Neural cell (in vitro differentiated cells): ENCODE results near the gene KRR1. TPM values are rescaled to one million over a fixed set of nuclear protein-coding genes. Genes with fewer than 3 reads are reported as not detected.

ENCODE experiments used
- H2AFZ ChIP-seq: fragments of 200-600, 300-800 bp; sonication (generic), shearing (Covaris generic); 2 replicates; pipeline ENCODE4 v1.6.0; 2014; ENCODE audit warnings: low read depth, mild to moderate bottlenecking, antibody characterized with exemption, low read length, moderate library complexity
- H3F3A ChIP-seq: fragments of 200-600 bp; shearing (Covaris generic); 2 replicates; pipeline ENCODE4 v1.6.1; 2016; ENCODE audit warnings: mild to moderate bottlenecking, moderate library complexity, mixed read lengths, antibody characterized with exemption, low read length; ENCODE audit not compliant: insufficient read depth, poor library complexity, severe bottlenecking
- H3K27ac ChIP-seq: fragments of 200-600, 300-800 bp; sonication (generic), shearing (Covaris generic); 2 replicates; pipeline ENCODE4 v1.5.1; 2014; ENCODE audit warnings: mild to moderate bottlenecking, low read length, moderate library complexity
- H3K27me3 ChIP-seq: fragments of 300-800, 200-600 bp; sonication (generic), shearing (Covaris generic); 2 replicates; pipeline ENCODE4 v1.6.0; 2014; ENCODE audit warnings: mild to moderate bottlenecking, low read depth, low read length, moderate library complexity; ENCODE audit not compliant: insufficient read depth
- H3K36me3 ChIP-seq: fragments of 300-800, 200-600 bp; sonication (generic), shearing (Covaris generic); 2 replicates; pipeline ENCODE4 v1.5.1; 2014; ENCODE audit warnings: mild to moderate bottlenecking, antibody characterized with exemption, low read length, moderate library complexity; ENCODE audit not compliant: insufficient read depth
- H3K4me2 ChIP-seq: fragments of 300-800, 200-600 bp; sonication (generic), shearing (Covaris generic); 2 replicates; pipeline ENCODE4 v1.6.0; 2014; ENCODE audit warnings: mild to moderate bottlenecking, low read length
- H3K4me3 ChIP-seq: fragments of 300-800, 200-600 bp; sonication (generic), shearing (Covaris generic); 2 replicates; pipeline ENCODE4 v1.5.1; 2014; ENCODE audit warnings: mild to moderate bottlenecking, low read length, moderate library complexity
- H3K79me2 ChIP-seq: fragments of 200-600 bp; shearing (Covaris generic); replicated peaks from 2 replicates; pipeline ENCODE4 v1.6.0; 2014; ENCODE audit warnings: mild to moderate bottlenecking, low read length, moderate library complexity; ENCODE audit not compliant: insufficient read depth
- H3K9ac ChIP-seq: fragments of 300-800, 200-600 bp; sonication (generic), shearing (Covaris generic); 2 replicates; pipeline ENCODE4 v1.6.1; 2016; ENCODE audit warnings: mild to moderate bottlenecking, low read length, mixed read lengths
- H3K9me2 ChIP-seq: fragments of 200-600 bp; shearing (Covaris generic); 2 replicates; pipeline ENCODE4 v1.6.1; 2016; ENCODE audit warnings: mild to moderate bottlenecking, low read length, mixed read lengths; ENCODE audit not compliant: insufficient read depth
- H3K9me3 ChIP-seq: fragments of 200-600, 300-800 bp; sonication (generic), shearing (Covaris generic); 2 replicates; pipeline ENCODE4 v1.6.1; 2016; ENCODE audit warnings: mild to moderate bottlenecking, mixed run types, low read length, moderate library complexity, mixed read lengths
- H4K20me1 ChIP-seq: fragments of 200-600 bp; shearing (Covaris generic); 2 replicates; pipeline ENCODE4 v1.6.1; 2016; ENCODE audit warnings: mild to moderate bottlenecking, mixed run types; ENCODE audit not compliant: insufficient read depth
- CTCF ChIP-seq: fragments of 450-650 bp; IDR thresholded peaks from 2 replicates; pipeline ENCODE4 v1.5.1; 2014; ENCODE audit warnings: antibody characterized with exemption, mild to moderate bottlenecking, moderate library complexity; ENCODE audit not compliant: poor library complexity, severe bottlenecking
- EP300 ChIP-seq: fragments of 450-650 bp; conservative IDR thresholded peaks from 2 replicates; pipeline ENCODE4 v1.6.1; 2014; ENCODE audit warnings: antibody characterized with exemption, mild to moderate bottlenecking, moderate library complexity; ENCODE audit not compliant: poor library complexity, severe bottlenecking
- EZH2 ChIP-seq: fragments of 200-600, 300-800 bp; shearing (Covaris generic), sonication (generic); IDR thresholded peaks from 2 replicates; pipeline ENCODE4 v1.6.1; 2014; ENCODE audit warnings: antibody characterized with exemption, low read length, borderline replicate concordance, mild to moderate bottlenecking; ENCODE audit not compliant: insufficient read depth, poor library complexity, severe bottlenecking
- MXI1 ChIP-seq: fragments of 450-650 bp; conservative IDR thresholded peaks from 2 replicates; pipeline ENCODE4 v1.6.1; 2014; ENCODE audit warnings: antibody characterized with exemption, mild to moderate bottlenecking; ENCODE audit not compliant: poor library complexity, severe bottlenecking
- POLR2AphosphoS5 ChIP-seq: IDR thresholded peaks from 2 replicates; pipeline ENCODE4 v1.6.1; 2012
- RAD21 ChIP-seq: fragments of 450-650 bp; conservative IDR thresholded peaks from 2 replicates; pipeline ENCODE4 v1.6.1; 2014; ENCODE audit warnings: antibody characterized with exemption, mild to moderate bottlenecking, moderate library complexity
- REST ChIP-seq: IDR thresholded peaks from 2 replicates; pipeline ENCODE4 v1.6.1; 2012; ENCODE audit warnings: borderline replicate concordance
- SMC3 ChIP-seq: fragments of 450-650 bp; conservative IDR thresholded peaks from 2 replicates; pipeline ENCODE4 v1.6.1; 2014; ENCODE audit warnings: antibody characterized with exemption, mild to moderate bottlenecking, moderate library complexity; ENCODE audit not compliant: poor library complexity
- TAF1 ChIP-seq: IDR thresholded peaks from 2 replicates; pipeline ENCODE4 v1.6.1; 2012; ENCODE audit warnings: low read depth
- polyA plus RNA-seq: library from polyadenylated mRNA; depleted of rRNA; stranded (reverse); fragments of >200 nt; gene quantifications from 2 replicates; pipeline ENCODE4 v1.2.3, GENCODE V29; 2014

KRR1 gene
- polyA plus RNA-seq, 1 donor from 2014 or later: 74.5 TPM

GRCh38 chr12:75553398-75553797, 42.0 kb upstream of the KRR1 start:
- no peaks in the 10 kb centered on the region for H3K9me2 ChIP-seq
- H3F3A ChIP-seq: no peaks in the 10 kb centered on the region
- H3K4me3 ChIP-seq: no peak overlapping the region
- H3K9me3 ChIP-seq: no peaks in the 10 kb centered on the region
- H2AFZ ChIP-seq: no peak overlapping the region
- no peaks in the 10 kb centered on the region for H4K20me1 ChIP-seq
- H3K36me3 ChIP-seq: no peaks in the 10 kb centered on the region
- no peaks in the 10 kb centered on the region for H3K79me2 ChIP-seq
- no peaks in the 10 kb centered on the region for H3K27me3 ChIP-seq
- H3K27ac ChIP-seq: no peak overlapping the region
- H3K9ac ChIP-seq: no peak overlapping the region
- TF ChIP-seq EZH2 (no peak), REST (no peak), SMC3 (no peak), EP300 (no peak)
- no peak overlapping the region for H3K4me2 ChIP-seq

GRCh38 chr12:75551477-75551876, 40.1 kb upstream of the KRR1 start:
- Histone ChIP-seq H3F3A (no peaks in the 10 kb centered on the region), H3K4me3 (no peak overlapping the region), H4K20me1 (no peaks in the 10 kb centered on the region), H3K27ac (no peak overlapping the region), H3K79me2 (no peaks in the 10 kb centered on the region), H3K9me3 (no peaks in the 10 kb centered on the region), H3K4me2 (no peak overlapping the region), H2AFZ (no peak overlapping the region), H3K9me2 (no peaks in the 10 kb centered on the region), H3K36me3 (no peaks in the 10 kb centered on the region), H3K9ac (no peak overlapping the region), H3K27me3 (no peaks in the 10 kb centered on the region)
- no peak for TF ChIP-seq RAD21
- TF ChIP-seq EP300: no peak
- no peak for TF ChIP-seq MXI1
- no peak for TF ChIP-seq EZH2

GRCh38 chr12:75550401-75551240, 39.2 kb upstream of the KRR1 start:
- Histone ChIP-seq H3F3A (no peaks in the 10 kb centered on the region), H3K9ac (no peak overlapping the region), H3K79me2 (no peaks in the 10 kb centered on the region), H3K27me3 (no peaks in the 10 kb centered on the region), H3K4me2 (no peak overlapping the region), H3K27ac (no peak overlapping the region), H2AFZ (no peak overlapping the region), H3K4me3 (no peak overlapping the region), H3K36me3 (no peaks in the 10 kb centered on the region), H4K20me1 (no peaks in the 10 kb centered on the region), H3K9me3 (no peaks in the 10 kb centered on the region), H3K9me2 (no peaks in the 10 kb centered on the region)
- no peak for TF ChIP-seq EP300
- no peak for TF ChIP-seq EZH2
- TF ChIP-seq MXI1: no peak
- TF ChIP-seq TAF1: no peak
- TF ChIP-seq POLR2AphosphoS5: no peak
- no peak for TF ChIP-seq RAD21
- TF ChIP-seq SMC3: no peak
- TF ChIP-seq CTCF: no peak
- no peak for TF ChIP-seq REST
